ENCODE results near the gene ARMC2.

ARMC2 gene

GRCh38 chr6:108946695-108947094 lies 98.5 kb downstream of the ARMC2 start:
- H3K36me3 ChIP-seq (ENCODE audit: control insufficient read depth in 2 of 2, insufficient read depth in 2 of 2, low read length in 2 of 2) = no peaks in the 10 kb centered on the region
- H3K9me3 ChIP-seq (ENCODE audit: control insufficient read depth in 2 of 2, low read length in 2 of 2) = no peaks in the 10 kb centered on the region
- H3K27ac ChIP-seq (ENCODE audit: low read depth in 2 of 2, low read length in 2 of 2) = peak overlapping the region; percentile 44 to 55
- peaks cover 3 to 32% of the 10 kb centered on the region in 2 donors for H3K4me1 ChIP-seq (ENCODE audit: control insufficient read depth in 2 of 2, insufficient read depth in 2 of 2, low read length in 2 of 2)
- H3K27me3 ChIP-seq (ENCODE audit: control insufficient read depth in 2 of 2, insufficient read depth in 2 of 2, low read length in 2 of 2) = no peaks in the 10 kb centered on the region
- no peak overlapping the region for H3K4me3 ChIP-seq (ENCODE audit: low read length in 2 of 2)
- H3K9ac ChIP-seq (ENCODE audit: low read depth in 1 of 2, low read length in 2 of 2) = no peak overlapping the region

GRCh38 chr6:108947114-108947854 lies 99.1 kb downstream of the ARMC2 start:
- Histone ChIP-seq H3K4me3 (ENCODE audit: low read length in 2 of 2) (no peak overlapping the region), H3K4me1 (ENCODE audit: control insufficient read depth in 2 of 2, insufficient read depth in 2 of 2, low read length in 2 of 2) (peaks cover 3 to 33% of the 10 kb centered on the region in 2 donors)

GRCh38 chr6:108948181-108948661 lies 100.0 kb downstream of the ARMC2 start:
- peak overlapping the region in 1 of 2 donors; percentile 1 for H3K27ac ChIP-seq (ENCODE audit: low read depth in 2 of 2, low read length in 2 of 2)
- no peaks in the 10 kb centered on the region for H3K36me3 ChIP-seq (ENCODE audit: control insufficient read depth in 2 of 2, insufficient read depth in 2 of 2, low read length in 2 of 2)
- no peak overlapping the region for H3K9ac ChIP-seq (ENCODE audit: low read depth in 1 of 2, low read length in 2 of 2)
- H3K4me3 ChIP-seq (ENCODE audit: low read length in 2 of 2) = peak overlapping the region in 1 of 2 donors; percentile 15
- H3K4me1 ChIP-seq (ENCODE audit: control insufficient read depth in 2 of 2, insufficient read depth in 2 of 2, low read length in 2 of 2) = peaks cover 3 to 29% of the 10 kb centered on the region in 2 donors
- no peaks in the 10 kb centered on the region for H3K27me3 ChIP-seq (ENCODE audit: control insufficient read depth in 2 of 2, insufficient read depth in 2 of 2, low read length in 2 of 2)
- no peaks in the 10 kb centered on the region for H3K9me3 ChIP-seq (ENCODE audit: control insufficient read depth in 2 of 2, low read length in 2 of 2)

More at GRCh38 chr6:108947114-108947854, 99.1 kb downstream of the ARMC2 start:
- no peaks in the 10 kb centered on the region for H3K27me3 ChIP-seq (ENCODE audit: control insufficient read depth in 2 of 2, insufficient read depth in 2 of 2, low read length in 2 of 2)
- H3K9ac ChIP-seq (ENCODE audit: low read depth in 1 of 2, low read length in 2 of 2) = no peak overlapping the region
- H3K9me3 ChIP-seq (ENCODE audit: control insufficient read depth in 2 of 2, low read length in 2 of 2) = no peaks in the 10 kb centered on the region
- no peaks in the 10 kb centered on the region for H3K36me3 ChIP-seq (ENCODE audit: control insufficient read depth in 2 of 2, insufficient read depth in 2 of 2, low read length in 2 of 2)
- peak overlapping the region; percentile 44 to 55 for H3K27ac ChIP-seq (ENCODE audit: low read depth in 2 of 2, low read length in 2 of 2)

DNA sequence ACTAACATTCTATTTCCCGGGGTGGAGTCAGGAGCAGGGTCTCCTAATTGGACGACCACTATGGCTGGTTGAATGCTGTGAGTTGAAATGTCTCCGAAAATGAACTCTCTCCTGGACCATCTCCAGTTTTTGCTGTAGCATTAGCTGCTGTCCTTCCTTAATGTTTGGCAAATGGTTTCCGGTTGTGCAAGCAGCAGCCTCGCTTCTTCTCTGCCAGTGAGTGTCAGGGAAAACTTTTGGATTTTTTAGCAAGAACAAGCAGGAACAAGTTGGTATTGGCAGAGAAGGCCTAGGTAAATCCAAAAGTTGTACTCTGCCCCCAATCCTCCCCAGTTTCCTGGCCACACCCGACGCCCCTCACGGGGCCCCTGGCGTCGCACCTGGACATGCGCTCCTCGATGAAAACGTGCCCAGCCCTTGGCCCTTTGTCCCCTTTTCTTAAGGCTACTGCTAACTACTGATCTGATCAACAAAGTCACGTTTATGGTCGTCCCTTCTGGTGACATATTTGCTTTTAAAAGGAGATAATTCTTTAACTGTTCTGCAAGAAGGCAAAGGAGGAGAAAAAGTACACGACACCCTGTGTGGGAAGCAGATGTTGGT lies 103.2 kb downstream of the ARMC2 start:
- H3K9ac ChIP-seq (ENCODE audit: low read depth in 1 of 2, low read length in 2 of 2) = no peak overlapping the region
- no peaks in the 10 kb centered on the region for H3K27me3 ChIP-seq (ENCODE audit: control insufficient read depth in 2 of 2, insufficient read depth in 2 of 2, low read length in 2 of 2)
- H3K4me3 ChIP-seq (ENCODE audit: low read length in 2 of 2) = no peak overlapping the region
- peaks cover 0 to 22% of the 10 kb centered on the region in 2 donors for H3K4me1 ChIP-seq (ENCODE audit: control insufficient read depth in 2 of 2, insufficient read depth in 2 of 2, low read length in 2 of 2)
- peak overlapping the region; percentile 11 to 19 for H3K27ac ChIP-seq (ENCODE audit: low read depth in 2 of 2, low read length in 2 of 2)
- no peaks in the 10 kb centered on the region for H3K9me3 ChIP-seq (ENCODE audit: control insufficient read depth in 2 of 2, low read length in 2 of 2)
- no peaks in the 10 kb centered on the region for H3K36me3 ChIP-seq (ENCODE audit: control insufficient read depth in 2 of 2, insufficient read depth in 2 of 2, low read length in 2 of 2)

DNA sequence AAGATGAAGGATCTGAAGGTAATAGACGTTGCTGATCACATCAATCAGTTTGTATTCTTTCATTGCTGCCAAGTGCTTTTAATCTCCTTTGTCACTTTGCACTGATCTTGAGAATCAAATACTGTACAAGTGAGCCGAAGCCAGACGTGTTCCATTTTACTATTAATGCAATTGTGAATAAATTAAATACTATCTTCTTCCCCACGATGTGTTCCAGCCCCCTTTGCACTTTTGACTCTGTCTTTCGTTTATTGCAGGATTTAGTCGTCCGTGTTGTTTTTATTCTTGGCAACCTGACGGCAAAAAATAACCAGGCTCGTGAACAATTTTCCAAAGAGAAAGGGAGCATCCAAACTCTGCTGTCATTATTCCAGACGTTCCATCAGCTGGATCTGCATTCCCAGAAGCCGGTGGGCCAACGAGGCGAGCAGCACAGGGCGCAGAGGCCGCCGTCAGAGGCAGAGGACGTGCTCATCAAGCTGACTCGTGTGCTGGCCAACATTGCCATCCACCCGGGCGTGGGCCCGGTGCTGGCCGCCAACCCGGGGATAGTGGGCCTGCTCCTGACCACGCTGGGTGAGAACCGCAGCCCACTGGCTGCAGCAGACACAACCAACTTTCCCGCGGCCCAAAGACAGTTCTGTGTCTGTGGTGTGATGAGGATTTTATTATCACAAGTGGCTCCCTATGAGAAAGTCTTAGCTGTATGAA lies 104.7 kb downstream of the ARMC2 start:
- H3K9ac ChIP-seq (ENCODE audit: low read depth in 1 of 2, low read length in 2 of 2) = no peak overlapping the region
- no peak overlapping the region for H3K4me3 ChIP-seq (ENCODE audit: low read length in 2 of 2)
- no peak overlapping the region for H3K27ac ChIP-seq (ENCODE audit: low read depth in 2 of 2, low read length in 2 of 2)

GRCh38 chr6:108953681-108954080 lies 105.5 kb downstream of the ARMC2 start:
- Histone ChIP-seq H3K27ac (ENCODE audit: low read depth in 2 of 2, low read length in 2 of 2) (no peak overlapping the region), H3K9me3 (ENCODE audit: control insufficient read depth in 2 of 2, low read length in 2 of 2) (no peaks in the 10 kb centered on the region), H3K9ac (ENCODE audit: low read depth in 1 of 2, low read length in 2 of 2) (no peak overlapping the region), H3K4me1 (ENCODE audit: control insufficient read depth in 2 of 2, insufficient read depth in 2 of 2, low read length in 2 of 2) (peaks cover 2 to 12% of the 10 kb centered on the region in 2 donors), H3K36me3 (ENCODE audit: control insufficient read depth in 2 of 2, insufficient read depth in 2 of 2, low read length in 2 of 2) (no peaks in the 10 kb centered on the region), H3K4me3 (ENCODE audit: low read length in 2 of 2) (no peak overlapping the region), H3K27me3 (ENCODE audit: control insufficient read depth in 2 of 2, insufficient read depth in 2 of 2, low read length in 2 of 2) (no peaks in the 10 kb centered on the region)

More for the DNA sequence above, 104.7 kb downstream of the ARMC2 start:
- peaks cover 0 to 12% of the 10 kb centered on the region in 2 donors for H3K4me1 ChIP-seq (ENCODE audit: control insufficient read depth in 2 of 2, insufficient read depth in 2 of 2, low read length in 2 of 2)
- no peaks in the 10 kb centered on the region for H3K9me3 ChIP-seq (ENCODE audit: control insufficient read depth in 2 of 2, low read length in 2 of 2)
- H3K36me3 ChIP-seq (ENCODE audit: control insufficient read depth in 2 of 2, insufficient read depth in 2 of 2, low read length in 2 of 2) = no peaks in the 10 kb centered on the region
- H3K27me3 ChIP-seq (ENCODE audit: control insufficient read depth in 2 of 2, insufficient read depth in 2 of 2, low read length in 2 of 2) = no peaks in the 10 kb centered on the region

GRCh38 chr6:108955329-108955949 lies 107.2 kb downstream of the ARMC2 start:
- Histone ChIP-seq H3K9ac (ENCODE audit: low read depth in 1 of 2, low read length in 2 of 2) (no peak overlapping the region), H3K4me1 (ENCODE audit: control insufficient read depth in 2 of 2, insufficient read depth in 2 of 2, low read length in 2 of 2) (peaks cover 5 to 12% of the 10 kb centered on the region in 2 donors), H3K36me3 (ENCODE audit: control insufficient read depth in 2 of 2, insufficient read depth in 2 of 2, low read length in 2 of 2) (no peaks in the 10 kb centered on the region), H3K27ac (ENCODE audit: low read depth in 2 of 2, low read length in 2 of 2) (no peak overlapping the region), H3K27me3 (ENCODE audit: control insufficient read depth in 2 of 2, insufficient read depth in 2 of 2, low read length in 2 of 2) (no peaks in the 10 kb centered on the region), H3K4me3 (ENCODE audit: low read length in 2 of 2) (no peak overlapping the region), H3K9me3 (ENCODE audit: control insufficient read depth in 2 of 2, low read length in 2 of 2) (no peaks in the 10 kb centered on the region)

- no peaks in the 10 kb centered on the region for H3K36me3 ChIP-seq (ENCODE audit: control insufficient read depth in 2 of 2, insufficient read depth in 2 of 2, low read length in 2 of 2)
- H3K4me1 ChIP-seq (ENCODE audit: control insufficient read depth in 2 of 2, insufficient read depth in 2 of 2, low read length in 2 of 2) = peaks cover 1 to 5% of the 10 kb centered on the region in 2 donors
- no peak overlapping the region for H3K9ac ChIP-seq (ENCODE audit: low read depth in 1 of 2, low read length in 2 of 2)
- no peaks in the 10 kb centered on the region for H3K27me3 ChIP-seq (ENCODE audit: control insufficient read depth in 2 of 2, insufficient read depth in 2 of 2, low read length in 2 of 2)
- H3K27ac ChIP-seq (ENCODE audit: low read depth in 2 of 2, low read length in 2 of 2) = no peak overlapping the region
- no peak overlapping the region for H3K4me3 ChIP-seq (ENCODE audit: low read length in 2 of 2)
- H3K9me3 ChIP-seq (ENCODE audit: control insufficient read depth in 2 of 2, low read length in 2 of 2) = no peaks in the 10 kb centered on the region
These were observed 109.0 kb downstream of the ARMC2 start for GRCh38 chr6:108957221-108957620.

GRCh38 chr6:108958900-108959770 lies 110.9 kb downstream of the ARMC2 start:
- no peaks in the 10 kb centered on the region for H3K36me3 ChIP-seq (ENCODE audit: control insufficient read depth in 2 of 2, insufficient read depth in 2 of 2, low read length in 2 of 2)
- H3K9me3 ChIP-seq (ENCODE audit: control insufficient read depth in 2 of 2, low read length in 2 of 2) = no peaks in the 10 kb centered on the region
- no peak overlapping the region for H3K27ac ChIP-seq (ENCODE audit: low read depth in 2 of 2, low read length in 2 of 2)
- H3K4me1 ChIP-seq (ENCODE audit: control insufficient read depth in 2 of 2, insufficient read depth in 2 of 2, low read length in 2 of 2) = peaks cover 0 to 5% of the 10 kb centered on the region in 2 donors
- H3K27me3 ChIP-seq (ENCODE audit: control insufficient read depth in 2 of 2, insufficient read depth in 2 of 2, low read length in 2 of 2) = no peaks in the 10 kb centered on the region
- no peak overlapping the region for H3K9ac ChIP-seq (ENCODE audit: low read depth in 1 of 2, low read length in 2 of 2)
- H3K4me3 ChIP-seq (ENCODE audit: low read length in 2 of 2) = no peak overlapping the region

All from mucosa of rectum (tissue), 2 donors.